Measurements from ENCODE around the gene LHX3. TPM values are rescaled to one million over a fixed set of nuclear protein-coding genes. Genes with fewer than 3 reads are reported as not detected.

The LHX3 gene
- polyA plus RNA-seq, 1 of the 3 experiments (the other 2 are of a cell fraction), result not detected

DNA sequence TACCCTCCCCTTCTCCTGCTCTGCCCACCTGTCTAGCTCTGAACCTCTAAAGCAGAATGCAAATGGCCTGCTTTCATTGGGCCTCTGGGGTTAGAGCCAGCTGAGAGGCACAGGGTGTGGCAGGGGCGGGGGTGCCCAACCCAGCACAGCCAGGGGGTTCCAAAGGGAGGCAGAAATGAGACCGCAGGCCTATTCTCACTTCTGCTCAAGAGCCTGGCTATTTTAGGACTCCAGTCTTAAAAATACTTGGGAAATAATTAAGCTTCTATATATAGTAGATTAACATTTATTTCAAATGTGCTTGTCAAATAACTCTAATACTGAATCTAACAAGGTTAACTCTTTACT, 35.0 kb upstream of the LHX3 start:
- peaks cover 41% of the 10 kb centered on the region for H3K79me2 ChIP-seq (ENCODE audit: insufficient read depth)
- H3K9ac ChIP-seq, result no peak overlapping the region
- no peak for TF ChIP-seq SMC3 (IDR thresholded peaks at IDR 0.05; ENCODE audit: low read depth, low read length)
- TF ChIP-seq NRF1 (IDR thresholded peaks at IDR 0.05; ENCODE audit: low read depth, low read length), result no peak
- TF ChIP-seq POLR2AphosphoS5 (IDR thresholded peaks at IDR 0.05; ENCODE audit: low read depth, low read length), result no peak
- TF ChIP-seq REST (IDR thresholded peaks at IDR 0.05; ENCODE audit: low read depth, low read length), result no peak
- TF ChIP-seq GATA2 (CRISPR knock-in tag; IDR thresholded peaks at IDR 0.05), result no peak
- TF ChIP-seq TEAD4 (IDR thresholded peaks at IDR 0.05; ENCODE audit: borderline replicate concordance, insufficient read depth), result no peak
- TF ChIP-seq GABPA (IDR thresholded peaks at IDR 0.05; ENCODE audit: low read depth), result no peak
- no peak for TF ChIP-seq NFIC (IDR thresholded peaks at IDR 0.05; ENCODE audit: borderline replicate concordance)
- no peak for TF ChIP-seq FOXM1 (IDR thresholded peaks at IDR 0.05; ENCODE audit: low read depth)
- no peak for TF ChIP-seq USF2 (IDR thresholded peaks at IDR 0.05; ENCODE audit: borderline replicate concordance, low read depth, low read length)
- peaks cover 0 to 22% of the 10 kb centered on the region in 2 experiments for H3K36me3 ChIP-seq (replicated peaks in 1 of 2; ENCODE audit: control insufficient read depth in 1 of 2, insufficient read depth in 2 of 2, low read length in 1 of 2)
- no peak for DNase-seq
- H3K4me2 ChIP-seq, result no peak overlapping the region
- ChIA-PET POLR2A (no interaction called here), CTCF (interaction anchor here (1.0 to 5.0 kb wide), 3 partner anchors 13 to 69 kb away, joined by 3 to 35 read pairs (median 9); no protein-coding TSS in a partner anchor)
- H3K4me1 ChIP-seq (ENCODE audit: control insufficient read depth in 1 of 2, insufficient read depth in 2 of 2, low read depth in 1 of 2, low read length in 1 of 2), result peaks cover 8 to 12% of the 10 kb centered on the region in 2 experiments; a peak in 3 of 4 replicates
- peaks cover 70% of the 10 kb centered on the region for H4K20me1 ChIP-seq (ENCODE audit: insufficient read depth)
- no peaks in the 10 kb centered on the region for H3K9me2 ChIP-seq
- no peaks in the 10 kb centered on the region for H3K27me3 ChIP-seq (ENCODE audit: insufficient read depth)
- peaks cover 4% of the 10 kb centered on the region for H3F3A ChIP-seq (replicated peaks; ENCODE audit: insufficient read depth)
- H3K4me3 ChIP-seq (ENCODE audit: low read depth in 2 of 2, low read length in 1 of 2), result no peak overlapping the region
- H3K9me3 ChIP-seq, result no peaks in the 10 kb centered on the region
- H3K27ac ChIP-seq (ENCODE audit: low read depth in 2 of 2, low read length in 1 of 2), result no peak overlapping the region
- 100% methylated on average over 2 of the region's 2 CpGs for WGBS (ENCODE audit: low lambda C conversion rate)
- H2AFZ ChIP-seq (ENCODE audit: low read depth), result no peak overlapping the region

- peaks cover 67% of the 10 kb centered on the region for H4K20me1 ChIP-seq (ENCODE audit: insufficient read depth)
- WGBS (ENCODE audit: low lambda C conversion rate), result 96% methylated on average over 17 of the region's 25 CpGs
- no peak for DNase-seq
- TF ChIP-seq YY1 (IDR thresholded peaks at IDR 0.05; ENCODE audit: low read depth), result no peak
- TF ChIP-seq RCOR1 (IDR thresholded peaks at IDR 0.05; ENCODE audit: low read length), result no peak
- TF ChIP-seq RFX5 (IDR thresholded peaks at IDR 0.05; ENCODE audit: low read length), result no peak
- TF ChIP-seq SMC3 (IDR thresholded peaks at IDR 0.05; ENCODE audit: low read depth, low read length), result no peak
- TF ChIP-seq ZBTB33 (IDR thresholded peaks at IDR 0.05; ENCODE audit: borderline replicate concordance, low read depth), result no peak
- no peak for TF ChIP-seq RXRA (IDR thresholded peaks at IDR 0.05; ENCODE audit: borderline replicate concordance, low read depth)
- TF ChIP-seq FOXJ3 (CRISPR knock-in tag; IDR thresholded peaks at IDR 0.05), result no peak
- no peak for TF ChIP-seq MEF2A (IDR thresholded peaks at IDR 0.05; ENCODE audit: borderline replicate concordance, low read depth)
- no peak for TF ChIP-seq SIN3A (IDR thresholded peaks at IDR 0.05; ENCODE audit: borderline replicate concordance, low read depth, low read length)
- TF ChIP-seq POLR2AphosphoS5 (IDR thresholded peaks at IDR 0.05; ENCODE audit: low read depth, low read length), result no peak
- no peak for TF ChIP-seq MXI1 (IDR thresholded peaks at IDR 0.05; ENCODE audit: low read depth, low read length)
- TF ChIP-seq TCF12 (IDR thresholded peaks at IDR 0.05), result no peak
- ChIA-PET CTCF (interaction anchor here (0.6 to 5.0 kb wide), 5 partner anchors 13 to 69 kb away, joined by 3 to 35 read pairs (median 7); partner anchors contain the start of gene LHX3), POLR2A (no interaction called here)
- no peaks in the 10 kb centered on the region for H3K9me2 ChIP-seq
- H3K36me3 ChIP-seq (replicated peaks in 1 of 2; ENCODE audit: control insufficient read depth in 1 of 2, insufficient read depth in 2 of 2, low read length in 1 of 2), result peaks cover 0 to 24% of the 10 kb centered on the region in 2 experiments
- no peaks in the 10 kb centered on the region for H3K27me3 ChIP-seq (ENCODE audit: insufficient read depth)
- peaks cover 35% of the 10 kb centered on the region for H3K79me2 ChIP-seq (ENCODE audit: insufficient read depth)
- H2AFZ ChIP-seq (ENCODE audit: low read depth), result no peak overlapping the region
- H3F3A ChIP-seq (replicated peaks; ENCODE audit: insufficient read depth), result no peaks in the 10 kb centered on the region
- H3K4me2 ChIP-seq, result no peak overlapping the region
- no peak overlapping the region for H3K27ac ChIP-seq (ENCODE audit: low read depth in 2 of 2, low read length in 1 of 2)
- H3K9ac ChIP-seq, result no peak overlapping the region
- H3K4me3 ChIP-seq (ENCODE audit: low read depth in 2 of 2, low read length in 1 of 2), result no peak overlapping the region
- peaks cover 4 to 6% of the 10 kb centered on the region in 2 experiments; a peak in 3 of 4 replicates for H3K4me1 ChIP-seq (ENCODE audit: control insufficient read depth in 1 of 2, insufficient read depth in 2 of 2, low read depth in 1 of 2, low read length in 1 of 2)
- H3K9me3 ChIP-seq, result no peaks in the 10 kb centered on the region
Measured at GRCh38 chr9:136239135-136239982, 34.4 kb upstream of the LHX3 start.
